H7 (cell line): ENCODE data around the gene MYO10. TPM values are rescaled to one million over a fixed set of nuclear protein-coding genes. Genes with fewer than 3 reads are reported as not detected.

Experiments
- DNase-seq: peaks from one replicate; pipeline ENCODE4 v3.0.0; 2012
- H3K27me3 ChIP-seq: 2 replicates; pipeline ENCODE4 v1.6.0; 2011; ENCODE audit warnings: mild to moderate bottlenecking, low read length; ENCODE audit not compliant: control insufficient read depth, insufficient read depth
- H3K36me3 ChIP-seq: replicated peaks from 2 replicates; pipeline ENCODE4 v1.5.1; 2011; ENCODE audit warnings: low read length; ENCODE audit not compliant: control insufficient read depth, insufficient read depth
- H3K4me3 ChIP-seq: 2 replicates; pipeline ENCODE4 v1.5.1; 2011; ENCODE audit warnings: low read depth, mild to moderate bottlenecking, control low read depth, low read length, moderate library complexity; ENCODE audit not compliant: insufficient read depth
- total RNA-seq: library from RNA; depleted of rRNA; stranded (reverse); fragments of >200 nt; shearing (Covaris generic); gene quantifications from 2 replicates; pipeline ENCODE4 v1.2.3, GENCODE V29; 2014

Gene MYO10
- total RNA-seq, 1 experiment from 2014 or later: 36.3 TPM

DNA sequence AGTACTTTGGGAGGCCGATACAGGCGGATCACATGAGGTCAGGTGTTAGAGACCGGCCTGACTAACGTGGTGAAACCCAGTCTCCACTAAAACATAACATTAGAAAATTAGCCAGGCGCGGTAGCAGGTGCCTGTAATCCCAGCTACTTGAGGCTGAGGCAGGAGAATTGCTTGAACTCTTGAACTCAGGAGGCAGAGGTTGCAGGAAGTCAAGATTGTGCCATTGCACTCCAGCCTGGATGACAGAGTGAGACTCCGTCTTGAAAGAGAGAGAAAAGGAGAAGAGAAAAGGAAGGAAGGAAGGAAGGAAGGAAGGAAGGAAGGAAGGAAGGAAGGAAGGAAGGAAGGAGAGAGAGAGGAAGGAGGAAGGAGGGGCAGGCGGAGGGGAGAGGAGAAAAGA lies 45.1 kb downstream of the MYO10 start:
- Histone ChIP-seq H3K4me3 (no peak overlapping the region), H3K36me3 (no peaks in the 10 kb centered on the region), H3K27me3 (no peaks in the 10 kb centered on the region)
- no peak for DNase-seq

DNA sequence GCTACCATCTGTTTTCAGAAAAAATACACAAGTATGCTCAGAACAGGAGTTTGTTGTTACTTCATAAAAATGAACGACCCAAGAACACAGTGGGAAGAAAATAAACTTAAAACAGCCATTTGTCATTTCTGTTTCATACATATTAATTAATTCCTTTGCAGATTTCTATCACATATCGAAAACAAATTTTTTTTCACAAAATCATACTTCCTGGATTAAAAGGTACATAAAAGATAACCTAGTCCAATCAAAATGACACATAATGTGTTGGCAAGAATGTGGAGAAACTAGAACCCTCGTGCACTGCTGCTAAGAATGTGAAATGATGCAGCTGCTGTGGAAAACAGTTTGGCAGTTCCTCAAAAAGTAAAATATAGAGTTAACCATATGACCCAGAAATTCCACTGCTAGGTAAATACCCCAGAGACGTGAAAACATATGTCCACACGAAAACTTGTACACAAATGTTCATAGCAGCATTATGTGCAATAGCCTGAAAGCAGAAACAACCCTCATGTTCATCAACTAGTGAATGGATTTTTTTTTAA lies 46.0 kb downstream of the MYO10 start:
- Histone ChIP-seq H3K36me3 (no peaks in the 10 kb centered on the region), H3K27me3 (no peaks in the 10 kb centered on the region), H3K4me3 (no peak overlapping the region)
- no peak for DNase-seq

DNA sequence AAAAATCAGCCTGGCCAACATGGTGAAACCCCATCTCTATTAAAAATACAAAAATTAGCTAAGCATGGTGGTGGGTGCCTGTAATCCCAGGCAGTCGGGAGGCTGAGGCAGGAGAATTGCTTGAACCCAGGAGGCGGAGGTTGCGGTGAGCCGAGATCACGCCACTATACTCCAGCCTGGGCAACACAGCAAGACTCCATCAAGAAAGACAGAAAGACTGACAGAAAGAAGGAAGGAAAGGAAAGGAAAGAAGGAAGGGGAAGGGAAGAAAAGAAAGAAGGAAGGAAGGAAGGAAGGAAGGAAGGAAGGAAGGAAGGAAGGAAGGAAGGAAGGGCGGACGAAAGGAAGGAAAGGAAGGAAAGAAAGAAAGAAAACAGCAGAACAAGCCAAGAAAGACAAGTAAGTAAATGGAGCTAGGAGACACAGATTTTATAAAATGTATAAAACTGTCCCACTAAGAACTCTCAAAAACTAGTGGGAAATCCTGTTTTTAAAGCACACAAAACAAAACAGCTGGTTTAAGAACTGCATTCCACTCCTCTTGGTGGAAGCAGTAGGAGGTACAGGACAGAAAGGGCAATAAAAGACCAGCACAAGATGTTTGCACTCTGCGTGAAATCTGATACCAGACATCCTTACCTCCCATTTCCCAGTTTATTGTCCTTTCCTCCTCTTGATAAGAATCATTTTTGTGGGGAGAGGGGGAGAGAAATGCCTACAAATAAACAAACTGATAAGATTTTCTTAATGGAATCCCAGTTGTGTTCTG lies 46.7 kb downstream of the MYO10 start:
- Histone ChIP-seq H3K27me3 (no peaks in the 10 kb centered on the region), H3K4me3 (no peak overlapping the region), H3K36me3 (no peaks in the 10 kb centered on the region)
- DNase-seq: no peak

DNA sequence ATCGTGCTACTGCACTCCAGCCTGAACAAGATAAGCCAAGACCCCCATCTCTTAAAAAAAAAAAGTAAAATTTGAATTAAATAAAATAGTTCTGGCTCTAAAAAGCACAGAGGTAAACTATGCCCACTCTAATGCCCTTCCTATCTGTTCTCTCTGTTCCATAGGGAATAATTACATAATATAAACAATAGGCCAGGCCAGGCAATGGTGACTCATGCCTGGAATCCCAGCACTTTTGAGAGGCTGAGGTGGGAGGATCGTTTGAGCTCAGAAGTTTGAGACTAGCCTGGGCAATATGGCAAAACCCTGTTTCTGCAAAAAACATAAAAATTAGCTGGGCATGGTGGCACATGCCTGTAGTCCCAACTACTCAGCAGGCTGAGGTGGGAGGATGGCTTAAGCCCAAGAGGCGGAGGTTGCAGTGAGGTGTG lies 47.4 kb downstream of the MYO10 start:
- no peak for DNase-seq

DNA sequence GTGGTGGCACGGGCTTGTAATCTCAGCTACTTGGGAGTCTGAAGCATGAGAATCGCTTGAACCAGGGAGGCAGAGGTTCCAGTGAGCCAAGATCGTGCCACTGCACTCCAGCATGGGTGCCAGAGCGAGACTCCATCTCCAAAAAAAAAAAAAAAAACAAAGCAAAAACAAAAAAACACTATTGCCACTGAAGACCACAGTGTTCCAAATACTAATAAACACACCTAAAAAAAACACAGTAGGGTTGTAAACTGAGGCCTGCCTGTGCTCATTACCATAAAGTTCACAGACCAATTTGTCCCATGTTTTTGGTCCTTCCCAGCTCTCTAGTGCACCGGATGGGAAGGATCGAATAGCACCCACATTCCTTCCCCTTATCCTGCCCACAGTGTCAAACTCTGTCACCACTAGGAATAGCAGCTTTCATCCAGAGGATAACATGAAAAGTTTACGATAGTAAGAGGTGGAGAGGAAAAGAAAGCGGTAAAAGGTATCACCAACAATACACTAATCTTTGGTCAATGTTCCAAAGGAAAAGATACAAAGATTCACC lies 49.2 kb downstream of the MYO10 start:
- Histone ChIP-seq H3K36me3 (no peaks in the 10 kb centered on the region), H3K4me3 (no peak overlapping the region), H3K27me3 (no peaks in the 10 kb centered on the region)
- DNase-seq: no peak

More for the DNA sequence above, 47.4 kb downstream of the MYO10 start:
- H3K36me3 ChIP-seq: no peaks in the 10 kb centered on the region
- H3K4me3 ChIP-seq: no peak overlapping the region
- no peaks in the 10 kb centered on the region for H3K27me3 ChIP-seq

DNA sequence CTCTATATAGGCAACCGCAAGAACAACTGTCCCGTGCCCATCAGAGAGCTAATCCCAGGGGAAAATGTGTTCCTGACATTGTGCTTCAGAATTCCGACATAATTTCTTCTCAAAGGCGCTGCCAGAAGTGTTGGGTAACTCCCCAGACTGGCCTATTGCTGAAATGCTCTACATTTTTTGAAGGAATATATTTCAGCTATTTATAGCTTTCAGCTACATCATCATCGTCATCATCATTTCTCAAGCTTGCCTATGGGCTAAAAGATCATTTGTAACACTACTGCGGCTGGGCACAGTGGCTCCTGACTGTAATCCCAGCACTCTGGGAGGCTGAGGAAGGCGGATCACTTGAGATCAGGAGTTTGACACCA lies 49.7 kb downstream of the MYO10 start:
- no peaks in the 10 kb centered on the region for H3K36me3 ChIP-seq
- no peak for DNase-seq
- H3K27me3 ChIP-seq: no peaks in the 10 kb centered on the region
- no peak overlapping the region for H3K4me3 ChIP-seq

DNA sequence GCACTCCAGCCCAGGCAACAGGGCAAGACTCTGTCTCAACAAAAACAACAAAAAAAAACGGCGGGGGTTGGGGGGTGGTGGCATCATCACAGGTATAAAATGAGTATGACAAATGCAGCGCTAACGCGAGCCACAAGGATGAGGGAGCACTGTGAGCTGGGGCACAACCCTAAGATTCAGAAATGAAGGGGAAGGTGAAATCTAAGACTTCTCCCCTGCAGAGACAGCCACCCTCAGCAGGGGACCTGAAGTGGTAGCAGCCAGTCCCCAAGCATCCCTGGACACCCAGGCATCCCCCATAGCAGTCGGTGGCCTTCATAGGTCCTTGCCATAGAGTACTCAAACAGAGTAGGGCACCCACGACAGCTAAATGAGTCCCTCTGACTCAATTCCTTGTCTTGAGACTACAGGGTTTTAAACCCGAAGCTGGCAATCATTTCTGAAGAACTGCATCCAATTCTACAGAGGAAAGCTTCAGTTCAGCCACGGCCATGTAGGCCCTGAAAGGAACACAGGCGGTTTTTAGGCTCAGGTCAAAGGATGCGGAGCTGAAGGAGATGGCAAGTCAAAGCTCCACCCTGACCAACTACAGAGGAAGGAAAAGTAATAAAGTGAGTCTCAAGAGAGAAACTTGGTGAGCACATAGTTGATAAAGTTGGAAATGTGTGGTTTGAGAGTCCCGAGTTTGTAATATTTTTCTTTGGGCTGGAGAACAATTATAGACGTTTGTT lies 50.3 kb downstream of the MYO10 start:
- H3K27me3 ChIP-seq: no peaks in the 10 kb centered on the region
- no peaks in the 10 kb centered on the region for H3K36me3 ChIP-seq
- no peak overlapping the region for H3K4me3 ChIP-seq
- DNase-seq: no peak

DNA sequence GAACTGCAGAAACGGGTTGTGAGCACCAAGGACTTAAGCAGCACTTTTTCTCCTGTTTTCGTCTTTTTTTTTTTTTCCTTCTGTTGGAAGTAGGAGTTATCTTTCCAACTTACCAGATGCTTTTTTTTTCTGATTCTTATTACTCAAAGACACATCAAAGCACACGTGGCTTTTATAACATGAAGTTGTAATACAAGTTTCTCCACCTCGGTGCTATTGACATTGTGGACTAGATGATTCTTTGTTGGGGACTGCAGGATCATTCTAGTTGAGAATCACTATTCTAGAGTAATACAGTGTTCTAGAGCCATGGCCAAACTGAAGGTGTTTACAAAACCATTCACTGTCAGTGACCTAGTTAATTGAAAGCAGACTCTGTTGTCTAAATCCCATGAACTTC lies 51.5 kb downstream of the MYO10 start:
- DNase-seq: no peak
- no peaks in the 10 kb centered on the region for H3K27me3 ChIP-seq
- no peaks in the 10 kb centered on the region for H3K36me3 ChIP-seq
- no peak overlapping the region for H3K4me3 ChIP-seq

DNA sequence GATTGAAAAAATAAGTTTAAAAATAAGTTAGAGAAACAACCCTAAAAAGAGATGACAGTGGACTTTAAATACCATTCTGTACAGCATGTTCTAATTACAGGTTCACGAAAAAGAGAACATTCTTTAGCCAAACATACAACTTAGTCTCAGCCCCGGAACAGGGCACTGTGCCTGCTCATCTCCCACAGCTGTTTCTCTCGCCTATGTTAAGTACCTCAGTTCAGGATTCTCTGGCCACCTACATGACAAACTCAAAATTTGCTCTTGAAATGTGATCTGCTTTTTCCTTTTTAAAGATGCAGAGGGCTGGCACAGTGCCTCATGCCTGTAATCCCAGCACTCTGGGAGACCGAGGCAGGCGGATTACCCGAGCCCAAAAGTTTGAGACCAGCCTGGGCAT lies 52.3 kb downstream of the MYO10 start:
- Histone ChIP-seq H3K36me3 (no peaks in the 10 kb centered on the region), H3K4me3 (no peak overlapping the region), H3K27me3 (no peaks in the 10 kb centered on the region)
- no peak for DNase-seq

DNA sequence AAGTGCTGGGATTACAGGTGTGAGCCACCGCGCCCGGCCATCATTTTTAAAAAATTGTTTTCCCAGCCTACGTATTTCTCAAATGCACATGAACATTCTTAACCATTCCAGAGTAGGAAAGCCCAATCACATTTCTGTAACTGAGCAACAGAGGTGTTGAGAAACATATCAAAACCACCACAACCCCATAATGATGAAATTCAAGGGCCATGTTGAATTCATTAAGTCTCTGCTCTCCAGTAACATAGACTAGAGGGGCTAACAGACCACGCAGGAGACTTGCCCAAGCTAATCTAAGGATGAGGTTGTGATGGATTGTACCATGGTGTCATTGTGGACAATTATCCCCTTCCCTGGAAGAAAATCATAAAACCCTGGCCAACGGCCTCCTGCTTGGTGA lies 52.9 kb downstream of the MYO10 start:
- no peaks in the 10 kb centered on the region for H3K27me3 ChIP-seq
- H3K36me3 ChIP-seq: no peaks in the 10 kb centered on the region
- H3K4me3 ChIP-seq: no peak overlapping the region
- DNase-seq: no peak

DNA sequence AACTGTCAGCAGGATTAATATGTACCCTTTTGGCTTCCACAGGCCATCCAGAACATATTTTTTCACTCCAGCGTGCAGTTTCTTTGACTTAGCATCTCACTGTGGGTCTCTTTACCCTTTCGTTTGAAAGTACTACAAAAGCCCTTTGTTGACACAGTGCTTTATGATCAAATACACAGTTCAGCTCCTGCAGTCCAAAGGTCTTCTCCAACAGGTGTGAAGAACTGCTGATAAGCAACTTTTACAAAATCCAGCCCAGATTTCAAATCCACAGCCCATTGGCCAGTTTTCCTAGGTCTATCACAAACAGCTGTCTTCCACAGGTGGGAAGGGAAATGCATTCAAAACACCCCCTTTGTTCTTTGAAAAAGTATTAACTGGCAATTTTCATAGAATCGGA lies 54.8 kb downstream of the MYO10 start:
- no peaks in the 10 kb centered on the region; the same call in 1 of the 2 replicates for H3K36me3 ChIP-seq
- no peaks in the 10 kb centered on the region for H3K27me3 ChIP-seq
- DNase-seq: no peak
- no peak overlapping the region for H3K4me3 ChIP-seq

DNA sequence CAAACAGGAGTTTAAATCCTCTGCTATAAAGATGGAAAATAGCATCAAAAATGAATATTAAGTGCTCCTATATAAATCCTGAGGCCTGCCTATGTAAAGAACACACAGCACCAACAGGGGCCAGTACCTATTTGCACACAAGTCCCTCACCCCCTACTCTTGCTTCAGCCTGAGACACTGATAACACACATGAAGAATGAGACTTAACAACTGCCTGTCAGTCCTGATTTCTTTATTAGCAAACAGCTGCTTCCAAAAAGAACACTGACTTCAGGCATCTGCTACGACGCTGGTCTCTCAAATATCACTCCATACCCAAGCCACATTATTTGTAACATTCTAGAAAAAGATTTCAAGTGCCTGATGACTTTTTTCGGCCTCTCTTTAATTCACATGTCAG lies 55.5 kb downstream of the MYO10 start:
- Histone ChIP-seq H3K36me3 (no peaks in the 10 kb centered on the region; the same call in 1 of the 2 replicates), H3K27me3 (no peaks in the 10 kb centered on the region), H3K4me3 (no peak overlapping the region)
- DNase-seq: no peak

DNA sequence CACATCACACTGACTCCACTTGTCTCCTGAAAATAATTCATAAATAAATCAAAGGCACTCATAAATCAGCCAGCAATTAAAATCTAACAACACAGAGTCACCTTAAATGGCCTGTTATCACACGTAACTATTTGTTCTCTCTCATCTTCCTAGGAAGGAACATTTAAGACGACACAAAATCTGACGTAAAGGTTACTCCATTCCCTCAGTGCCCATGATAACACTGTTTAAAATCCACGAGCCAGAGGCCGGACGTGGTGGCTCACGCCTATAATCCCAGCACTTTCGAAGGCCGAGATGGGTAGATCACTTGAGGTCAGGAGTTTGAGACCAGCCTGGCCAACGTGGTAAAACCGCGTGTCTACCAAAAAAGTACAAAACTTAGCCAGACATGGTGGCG lies 56.4 kb downstream of the MYO10 start:
- Histone ChIP-seq H3K36me3 (peaks cover 1% of the 10 kb centered on the region), H3K4me3 (no peak overlapping the region), H3K27me3 (no peaks in the 10 kb centered on the region)
- no peak for DNase-seq

DNA sequence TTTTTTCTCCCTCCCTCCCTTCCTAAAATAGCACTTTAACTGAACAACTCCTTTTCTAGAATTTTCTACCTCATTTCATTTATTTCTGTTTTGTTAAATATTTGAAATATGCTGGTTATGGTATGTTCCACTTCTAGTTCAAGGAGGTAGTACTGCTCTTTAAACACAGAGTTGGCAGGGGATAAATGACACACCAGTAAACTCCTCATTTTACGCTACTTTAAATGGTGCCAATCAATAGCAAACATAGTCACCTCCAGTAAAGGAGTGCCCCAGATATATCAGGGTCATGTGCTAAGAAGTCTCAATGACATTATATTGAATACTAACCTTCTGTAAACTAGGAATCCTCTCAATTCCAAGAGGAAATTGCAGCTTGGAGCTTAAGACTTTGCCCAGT lies 56.9 kb downstream of the MYO10 start:
- no peak overlapping the region for H3K4me3 ChIP-seq
- peaks cover 1% of the 10 kb centered on the region for H3K36me3 ChIP-seq
- no peak for DNase-seq
- no peaks in the 10 kb centered on the region for H3K27me3 ChIP-seq
